ENCODE data around the gene SHROOM2. TPM values are rescaled to one million over a fixed set of nuclear protein-coding genes. Genes with fewer than 3 reads are reported as not detected.

SHROOM2 gene
- total and polyA plus RNA-seq, 9 of the 15 experiments (the other 6 are each of a cell fraction or from before 2014, with no cell fraction given): not detected

GRCh38 chrX:9829308-9830267 lies 43.4 kb downstream of the SHROOM2 start (continued):
- TF ChIP-seq, protein P1, sequence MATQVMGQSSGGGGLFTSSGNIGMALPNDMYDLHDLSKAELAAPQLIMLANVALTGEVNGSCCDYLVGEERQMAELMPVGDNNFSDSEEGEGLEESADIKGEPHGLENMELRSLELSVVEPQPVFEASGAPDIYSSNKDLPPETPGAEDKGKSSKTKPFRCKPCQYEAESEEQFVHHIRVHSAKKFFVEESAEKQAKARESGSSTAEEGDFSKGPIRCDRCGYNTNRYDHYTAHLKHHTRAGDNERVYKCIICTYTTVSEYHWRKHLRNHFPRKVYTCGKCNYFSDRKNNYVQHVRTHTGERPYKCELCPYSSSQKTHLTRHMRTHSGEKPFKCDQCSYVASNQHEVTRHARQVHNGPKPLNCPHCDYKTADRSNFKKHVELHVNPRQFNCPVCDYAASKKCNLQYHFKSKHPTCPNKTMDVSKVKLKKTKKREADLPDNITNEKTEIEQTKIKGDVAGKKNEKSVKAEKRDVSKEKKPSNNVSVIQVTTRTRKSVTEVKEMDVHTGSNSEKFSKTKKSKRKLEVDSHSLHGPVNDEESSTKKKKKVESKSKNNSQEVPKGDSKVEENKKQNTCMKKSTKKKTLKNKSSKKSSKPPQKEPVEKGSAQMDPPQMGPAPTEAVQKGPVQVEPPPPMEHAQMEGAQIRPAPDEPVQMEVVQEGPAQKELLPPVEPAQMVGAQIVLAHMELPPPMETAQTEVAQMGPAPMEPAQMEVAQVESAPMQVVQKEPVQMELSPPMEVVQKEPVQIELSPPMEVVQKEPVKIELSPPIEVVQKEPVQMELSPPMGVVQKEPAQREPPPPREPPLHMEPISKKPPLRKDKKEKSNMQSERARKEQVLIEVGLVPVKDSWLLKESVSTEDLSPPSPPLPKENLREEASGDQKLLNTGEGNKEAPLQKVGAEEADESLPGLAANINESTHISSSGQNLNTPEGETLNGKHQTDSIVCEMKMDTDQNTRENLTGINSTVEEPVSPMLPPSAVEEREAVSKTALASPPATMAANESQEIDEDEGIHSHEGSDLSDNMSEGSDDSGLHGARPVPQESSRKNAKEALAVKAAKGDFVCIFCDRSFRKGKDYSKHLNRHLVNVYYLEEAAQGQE (IDR thresholded peaks at IDR 0.05; ENCODE audit: borderline replicate concordance): no peak
- TF ChIP-seq, protein P1 (CRISPR knock-in tag; IDR thresholded peaks at IDR 0.05; ENCODE audit: low read depth): no peak
